Measurements from ENCODE around the gene NALCN. TPM values are rescaled to one million over a fixed set of nuclear protein-coding genes. Genes with fewer than 3 reads are reported as not detected.

NALCN gene
- total and polyA plus RNA-seq, 10 of the 15 experiments (the other 5 are each of a cell fraction or from before 2014, with no cell fraction given), result under 0.01 TPM; not detected in 9

DNA sequence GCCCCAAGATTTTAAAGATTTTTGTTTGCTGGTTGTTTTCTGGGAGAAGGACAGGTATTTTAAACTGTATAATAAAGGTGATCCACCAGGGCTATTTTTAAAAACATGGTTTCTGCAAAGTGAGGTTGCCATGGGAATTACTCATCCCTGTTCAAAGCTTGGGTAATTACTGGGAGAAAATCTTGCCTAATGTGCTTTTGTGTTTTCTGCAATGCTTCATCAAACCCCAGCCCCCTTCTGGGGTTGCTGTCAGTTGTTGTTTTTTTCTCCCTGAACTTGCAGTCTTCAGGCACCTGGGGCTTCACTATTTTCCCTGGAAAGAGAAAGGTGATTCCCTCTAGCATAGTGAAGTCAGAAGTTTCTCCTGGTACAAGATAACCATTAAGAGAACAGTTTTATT lies 277.2 kb downstream of the NALCN start (continued):
- TF ChIP-seq CUX1 (IDR thresholded peaks at IDR 0.05; ENCODE audit: insufficient replicate concordance, low read depth, low read length), result no peak
- no peak for TF ChIP-seq RAD21 (IDR thresholded peaks at IDR 0.05; ENCODE audit: insufficient read depth, low read depth, low read length)

DNA sequence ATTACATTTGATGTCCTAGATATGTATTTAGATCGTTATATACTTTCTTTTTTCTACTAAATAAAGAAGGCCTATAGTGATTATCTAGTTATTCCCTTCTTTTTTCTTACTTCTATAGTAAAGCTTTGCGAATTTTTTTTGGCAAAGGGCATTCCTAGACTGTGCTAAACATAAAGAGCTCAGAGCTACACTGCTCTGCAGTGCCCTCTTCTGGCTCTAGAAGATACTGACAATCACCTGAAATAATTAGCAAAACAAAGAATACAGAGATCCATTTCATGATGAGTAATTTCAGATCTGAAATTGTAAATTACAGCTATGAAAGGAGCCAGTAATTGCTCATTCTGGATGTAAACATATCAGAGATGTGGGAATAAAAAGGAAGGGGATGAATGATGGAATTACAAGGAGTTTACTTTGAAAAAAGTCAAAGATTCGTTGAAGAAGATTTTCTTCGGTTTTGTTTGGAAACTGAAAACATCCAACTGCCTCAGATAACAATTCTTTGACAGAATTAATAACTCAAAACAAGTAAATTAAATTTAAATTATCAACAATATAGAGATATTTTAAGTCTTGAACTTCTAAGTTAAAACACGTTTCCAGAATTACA lies 288.5 kb downstream of the NALCN start:
- SMC1A ChIA-PET (ENCODE audit: uncharacterized antibody, unreplicated experiment), result interaction anchor here (0.8 to 1.5 kb wide), 5 partner anchors 18 to 1469 kb away, joined by 3 to 8 read pairs (median 3); no protein-coding TSS in a partner anchor
- H4K20me1 ChIP-seq (ENCODE audit: control insufficient read depth, insufficient read depth), result no peaks in the 10 kb centered on the region

More for the DNA sequence above, 288.5 kb downstream of the NALCN start:
- TF ChIP-seq PAX8 (IDR thresholded peaks at IDR 0.05) (no peak), RAD21 (IDR thresholded peaks at IDR 0.05; ENCODE audit: insufficient read depth, low read depth, low read length) (peak; percentile 75), CTCF (IDR thresholded peaks at IDR 0.05 in 2 of 3, conservative IDR thresholded peaks at IDR 0.05 in 1 of 3; ENCODE audit: control insufficient read depth in 2 of 3, extremely low read depth in 1 of 3, insufficient read depth in 1 of 3, low read depth in 3 of 3, low read length in 3 of 3) (peak; percentile 61 to 76 (median 68)), NFYA (IDR thresholded peaks at IDR 0.05; ENCODE audit: borderline replicate concordance, low read depth, low read length) (no peak), BACH1 (IDR thresholded peaks at IDR 0.05; ENCODE audit: borderline replicate concordance) (no peak), ASH2L (IDR thresholded peaks at IDR 0.05; ENCODE audit: borderline replicate concordance, low read depth) (no peak), LARP7 (IDR thresholded peaks at IDR 0.05) (no peak), MTA2 (IDR thresholded peaks at IDR 0.05; ENCODE audit: low read depth) (no peak), JUNB (IDR thresholded peaks at IDR 0.05) (0 out of 2 replicates have a peak, but pooled peaks have one; percentile 11), SMC3 (IDR thresholded peaks at IDR 0.05; ENCODE audit: borderline replicate concordance, low read length) (peak; percentile 67)
- in situ Hi-C loops (cut with MboI) (loop anchor here (10.0 to 25.0 kb wide), 4 partner anchors 403 to 1473 kb away; no protein-coding TSS in a partner anchor), intact Hi-C loops (cut with micrococcal nuclease; ENCODE audit: unreplicated experiment) (loop anchor here (1.0 to 5.0 kb wide), 3 partner anchors 406 to 1471 kb away; no protein-coding TSS in a partner anchor)
- Histone ChIP-seq H3K4me3 (no peak overlapping the region), H3K27ac (ENCODE audit: control insufficient read depth, insufficient read depth) (no peak overlapping the region), H3K9me3 (replicated peaks; ENCODE audit: control insufficient read depth, insufficient read depth, low read length) (no peaks in the 10 kb centered on the region), H3K27me3 (replicated peaks in 1 of 2; ENCODE audit: control insufficient read depth in 2 of 2, insufficient read depth in 2 of 2, low read length in 1 of 2) (no peaks in the 10 kb centered on the region), H3K79me2 (ENCODE audit: control insufficient read depth, insufficient read depth, low read length) (no peaks in the 10 kb centered on the region), H2AFZ (ENCODE audit: control insufficient read depth, low read depth, low read length) (no peak overlapping the region), H3K4me2 (ENCODE audit: control insufficient read depth, insufficient read depth) (no peak overlapping the region), H3K9ac (ENCODE audit: control insufficient read depth, insufficient read depth, low read length) (no peak overlapping the region), H3K4me1 (ENCODE audit: control insufficient read depth, insufficient read depth, low read length) (no peaks in the 10 kb centered on the region), H3K36me3 (ENCODE audit: control insufficient read depth in 2 of 2, insufficient read depth in 2 of 2, low read length in 1 of 2) (no peaks in the 10 kb centered on the region)
- ATAC-seq (peak; percentile 90), FAIRE-seq (no peak), DNase-seq (ENCODE audit: low read depth, low spot score) (no peak)
- ChIA-PET CTCF (interaction anchor here (0.7 to 4.7 kb wide), 12 partner anchors 9 to 1472 kb away, joined by 3 to 42 read pairs (median 4); no protein-coding TSS in a partner anchor), POLR2A (interaction anchor here (0.6 kb wide), 1 partner anchor 441 kb away, joined by 3 read pairs; no protein-coding TSS in a partner anchor), RAD21 (ENCODE audit: unreplicated experiment) (interaction anchor here (0.6 to 2.5 kb wide), 5 partner anchors 406 to 1681 kb away, joined by 3 to 28 read pairs (median 5); no protein-coding TSS in a partner anchor)
- 54% methylated on average over 5 of the region's 5 CpGs for WGBS (ENCODE audit: insufficient coverage, insufficient replicate concordance, low lambda C conversion rate, missing lambda C conversion rate)
- BruUV-seq (replicated peaks), result no TSS peak
